Heart left ventricle (tissue), 13 donors: Measurements from ENCODE around the gene NHSL2.

Source experiments
- CTCF ChIP-seq, 12 donors: fragments of 200-600 bp; sonication (generic) in 4 of 12; IDR thresholded peaks; one replicate each; pipeline versions ENCODE4 v1.5.0 to v1.8.0; 2018 to 2022; ENCODE audit warnings: antibody characterized with exemption in 12 of 12, mild to moderate bottlenecking in 5 of 12
- POLR2A ChIP-seq, 2 donors: fragments of 450-650 bp; IDR thresholded peaks; one replicate each; pipeline ENCODE4 v1.6.1; 2017; ENCODE audit warnings: antibody characterized with exemption in 2 of 2, mild to moderate bottlenecking in 2 of 2, moderate library complexity in 2 of 2
- donor health status: ischemic (EF 13 %, LVEDD 7.1; RV severe dilation, severe dysfunction).
- donor health status: DM: no; HTN: yes; CAD: no.
- donor health status: DM: no; HTN: no; CAD: no.
- donor health status: ischemic (EF 25% LVEDD 6.9; RV normal size, moderate dysfunction).
- donor health status: ischemic (EF 25% LVEDD 5.7; RV mildly dilated, moderate dysfunction).
- donor health status: ischemic (EF 35%, LVEDD 5.7; RV mildly dilated, moderate dysfunction).
- donor health status: nonischemic (EF 11% LVEDD 7.7; RV severe dilation, severe dysfunction).
- donor health status: DM: yes; HTN: yes; CAD: no.
- donor health status: PGD.
- donor health status: ischemic (EF 29% LVEDD 5.4; RV normal size, mild dysfunction).
- donor health status: nonischemic (EF 23%, LVEDD 6.1; RV moderate dilation, normal function).

- no peak for TF ChIP-seq CTCF (IDR thresholded peaks at IDR 0.05)
- no peak for TF ChIP-seq POLR2A (IDR thresholded peaks at IDR 0.05)
Measured at GRCh38 chrX:72201836-72202536, 291.3 kb downstream of the NHSL2 start.
